Measurements from ENCODE around the gene CLTB.
A peak's percentile ranks its signal among the peaks of the same experiment; 100 is the strongest.

CLTB gene

DNA sequence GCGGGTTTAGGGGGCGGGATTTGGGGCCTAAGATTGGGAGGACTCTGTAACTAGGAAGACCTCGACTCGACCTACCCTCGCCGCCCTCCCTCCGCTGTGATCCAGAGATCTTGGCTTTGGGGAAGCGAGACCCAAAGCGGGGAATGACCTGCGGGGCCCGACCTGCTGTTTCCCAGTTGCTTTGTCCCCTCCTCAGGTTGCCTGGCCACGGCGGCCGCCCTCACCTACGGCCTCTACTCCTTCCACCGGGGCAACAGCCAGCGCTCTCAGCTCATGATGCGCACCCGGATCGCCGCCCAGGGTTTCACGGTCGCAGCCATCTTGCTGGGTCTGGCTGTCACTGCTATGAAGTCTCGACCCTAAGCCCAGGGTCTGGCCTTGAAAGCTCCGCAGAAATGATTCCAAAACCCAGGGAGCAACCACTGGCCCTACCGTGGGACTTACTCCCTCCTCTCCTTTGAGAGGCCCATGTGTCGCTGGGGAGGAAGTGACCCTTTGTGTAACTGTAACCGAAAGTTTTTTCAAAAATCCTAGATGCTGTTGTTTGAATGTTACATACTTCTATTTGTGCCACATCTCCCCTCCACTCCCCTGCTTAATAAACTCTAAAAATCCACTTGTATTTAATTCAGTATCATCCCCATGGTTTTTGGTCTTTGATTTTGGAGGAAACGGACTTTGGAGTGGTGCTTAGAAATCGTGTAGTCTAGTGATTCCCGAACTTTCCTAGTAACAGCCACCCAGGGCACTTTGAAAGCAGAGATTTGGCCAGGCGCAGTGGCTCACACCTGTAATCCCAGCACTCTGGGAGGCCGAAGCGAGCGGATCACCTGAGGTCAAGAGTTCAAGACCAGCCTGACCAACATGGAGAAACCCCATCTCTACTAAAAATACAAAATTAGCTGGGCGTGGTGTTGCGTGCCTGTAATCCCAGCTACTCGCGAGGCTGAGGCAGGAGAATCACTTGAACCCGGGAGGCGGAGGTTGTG lies 26.9 kb downstream of the CLTB start:
- DNase-seq (ENCODE audit: extremely low spot score) = no peak
- ChIA-PET POLR2A (interaction anchor here (1.4 to 3.3 kb wide), 4 partner anchors 23 to 34 kb away, joined by 4 to 22 read pairs (median 6); partner anchors contain the start of genes CLTB and KIAA1191), CTCF (no interaction called here)
- TF ChIP-seq HDGF (IDR thresholded peaks at IDR 0.05; ENCODE audit: borderline replicate concordance) (peak; percentile 36; the same call in 1 of the 2 replicates), BHLHE40 (IDR thresholded peaks at IDR 0.05; ENCODE audit: borderline replicate concordance) (no peak)

DNA sequence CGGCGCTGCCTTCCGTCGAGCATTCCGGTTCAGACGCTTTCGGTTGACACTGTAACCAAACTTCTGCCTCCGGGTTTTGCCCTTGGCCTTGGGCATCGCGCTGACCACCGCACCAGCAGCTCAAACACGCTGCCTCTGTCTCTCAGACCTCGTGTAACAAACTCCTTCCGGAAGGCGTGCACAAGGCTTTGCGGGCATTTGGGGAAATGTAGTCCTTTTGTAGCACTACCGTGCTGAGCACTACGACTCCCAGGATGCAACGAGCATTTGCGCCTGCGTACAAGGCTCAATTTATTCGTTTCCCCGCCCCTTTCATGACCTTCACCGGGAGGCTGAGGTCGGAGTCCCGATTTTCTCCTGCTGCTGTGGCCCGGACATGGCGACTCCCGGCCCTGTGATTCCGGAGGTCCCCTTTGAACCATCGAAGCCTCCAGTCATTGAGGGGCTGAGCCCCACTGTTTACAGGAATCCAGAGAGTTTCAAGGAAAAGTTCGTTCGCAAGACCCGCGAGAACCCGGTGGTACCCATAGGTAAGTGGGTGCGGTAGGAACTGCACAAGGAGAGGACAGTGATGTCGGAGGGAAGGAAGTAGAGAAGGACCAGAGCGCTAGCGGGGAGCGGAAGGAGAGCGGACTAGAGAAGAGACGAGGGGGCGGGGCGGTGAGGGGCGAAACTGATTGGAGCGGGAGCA lies 27.8 kb downstream of the CLTB start, which contains the start of the genes HIGD2A and NOP16:
Gene HIGD2A (plus strand): TSS at position 308 of the 691 bp plus-strand sequence. CDS start 69 bp downstream, at position 377.
Gene NOP16 (minus strand): TSS at position 155 of the 691 bp plus-strand sequence. CDS start 59 bp downstream, at position 96.
- peak; percentile 67 for TF ChIP-seq ELF4 (IDR thresholded peaks at IDR 0.05)
- no peak for TF ChIP-seq ZNF384 (IDR thresholded peaks at IDR 0.05)
- TF ChIP-seq TARDBP (IDR thresholded peaks at IDR 0.05) = no peak
- no peak for TF ChIP-seq FOXM1 (IDR thresholded peaks at IDR 0.05; ENCODE audit: borderline replicate concordance)
- TF ChIP-seq SUZ12 (IDR thresholded peaks at IDR 0.05) = no peak
- TF ChIP-seq L3MBTL2 (conservative IDR thresholded peaks at IDR 0.05) = peak; percentile 98
- no peak for TF ChIP-seq HDGF (IDR thresholded peaks at IDR 0.05; ENCODE audit: borderline replicate concordance)
- TF ChIP-seq ARNT (IDR thresholded peaks at IDR 0.05) = no peak
- peak; percentile 72 for TF ChIP-seq NFRKB (IDR thresholded peaks at IDR 0.05)
- TF ChIP-seq, protein P1, sequence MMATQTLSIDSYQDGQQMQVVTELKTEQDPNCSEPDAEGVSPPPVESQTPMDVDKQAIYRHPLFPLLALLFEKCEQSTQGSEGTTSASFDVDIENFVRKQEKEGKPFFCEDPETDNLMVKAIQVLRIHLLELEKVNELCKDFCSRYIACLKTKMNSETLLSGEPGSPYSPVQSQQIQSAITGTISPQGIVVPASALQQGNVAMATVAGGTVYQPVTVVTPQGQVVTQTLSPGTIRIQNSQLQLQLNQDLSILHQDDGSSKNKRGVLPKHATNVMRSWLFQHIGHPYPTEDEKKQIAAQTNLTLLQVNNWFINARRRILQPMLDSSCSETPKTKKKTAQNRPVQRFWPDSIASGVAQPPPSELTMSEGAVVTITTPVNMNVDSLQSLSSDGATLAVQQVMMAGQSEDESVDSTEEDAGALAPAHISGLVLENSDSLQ (IDR thresholded peaks at IDR 0.05) = peak; percentile 53; the same call in 1 of the 2 replicates
- TF ChIP-seq CTBP1 (IDR thresholded peaks at IDR 0.05; ENCODE audit: borderline replicate concordance) = peak; percentile 98
- TF ChIP-seq BHLHE40 (IDR thresholded peaks at IDR 0.05; ENCODE audit: borderline replicate concordance) = no peak
- ChIA-PET POLR2A (interaction anchor here (0.7 to 3.3 kb wide), 10 partner anchors 11 to 154 kb away, joined by 3 to 22 read pairs (median 4); partner anchors contain the start of genes CLTB, FAF2, KIAA1191 and RNF44), CTCF (no interaction called here)
- peak; percentile 98 for DNase-seq (ENCODE audit: extremely low spot score)

DNA sequence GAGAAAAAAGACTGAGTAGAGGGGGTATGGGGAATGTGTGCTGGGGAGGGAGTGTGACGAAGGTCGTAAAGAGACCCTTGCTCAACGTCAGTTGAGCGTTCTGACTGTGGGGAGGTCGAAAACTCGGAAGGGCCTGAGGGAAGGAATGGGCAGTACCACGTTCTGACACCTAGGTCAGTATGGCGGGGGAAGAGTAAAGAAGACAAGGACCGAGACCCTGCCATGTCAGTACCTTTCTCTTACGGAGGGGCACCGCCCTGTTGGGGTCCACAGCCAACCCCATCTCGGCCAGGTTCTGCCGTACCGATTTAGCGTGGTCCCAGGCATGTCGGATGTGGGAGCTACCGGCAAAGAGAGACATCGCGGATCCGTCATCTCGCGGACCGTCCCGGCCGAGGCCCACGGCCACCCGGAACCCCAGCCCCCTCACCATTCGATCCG lies 28.3 kb downstream of the CLTB start:
- ChIA-PET CTCF (no interaction called here), POLR2A (interaction anchor here (0.7 to 3.3 kb wide), 10 partner anchors 11 to 155 kb away, joined by 3 to 22 read pairs (median 4); partner anchors contain the start of genes CLTB, FAF2, KIAA1191 and RNF44)
- no peak for TF ChIP-seq BHLHE40 (IDR thresholded peaks at IDR 0.05; ENCODE audit: borderline replicate concordance)
- no peak for TF ChIP-seq LEF1 (IDR thresholded peaks at IDR 0.05; ENCODE audit: borderline replicate concordance)
- TF ChIP-seq FOXK2 (IDR thresholded peaks at IDR 0.05) = no peak
- no peak for TF ChIP-seq L3MBTL2 (conservative IDR thresholded peaks at IDR 0.05)
- peak; percentile 41 for DNase-seq (ENCODE audit: extremely low spot score)

DNA sequence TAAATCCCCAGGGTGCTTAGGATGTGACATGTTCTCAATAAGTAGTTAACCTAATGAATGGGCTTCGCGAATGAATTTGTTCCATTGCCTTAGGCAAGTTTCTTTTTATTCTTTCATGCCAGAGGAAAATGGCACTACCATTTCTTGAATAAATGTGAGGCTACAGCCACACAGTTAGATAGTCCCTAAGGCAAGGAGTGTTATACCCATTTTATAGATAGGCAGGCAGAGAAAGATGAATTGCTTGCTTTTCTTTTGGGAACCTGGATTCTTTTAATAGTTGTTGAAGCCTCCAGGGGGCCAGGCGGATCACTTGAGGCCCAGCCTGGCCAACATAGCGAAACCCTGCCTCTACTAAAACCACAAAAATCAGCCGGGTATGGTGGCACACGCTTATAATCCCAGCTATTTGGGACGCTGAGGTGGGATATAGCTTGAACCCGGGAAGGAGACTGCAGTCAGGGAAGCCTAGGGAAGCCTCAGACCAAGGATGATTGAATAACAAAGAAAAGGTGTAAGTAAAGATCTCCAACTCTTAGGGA lies 28.9 kb downstream of the CLTB start:
- POLR2A ChIA-PET = interaction anchor here (1.0 to 3.3 kb wide), 6 partner anchors 10 to 155 kb away, joined by 4 to 22 read pairs (median 4); partner anchors contain the start of genes KIAA1191 and RNF44
- CTCF ChIA-PET = interaction anchor here (0.7 kb wide), 1 partner anchor 541 kb away, joined by 3 read pairs; no protein-coding TSS in a partner anchor
- no peak for TF ChIP-seq FOXK2 (IDR thresholded peaks at IDR 0.05)
- no peak for TF ChIP-seq NFRKB (IDR thresholded peaks at IDR 0.05)
- no peak for TF ChIP-seq ARNT (IDR thresholded peaks at IDR 0.05)
- TF ChIP-seq L3MBTL2 (conservative IDR thresholded peaks at IDR 0.05) = no peak
- TF ChIP-seq, protein P1 (IDR thresholded peaks at IDR 0.05) = no peak
- no peak for DNase-seq (ENCODE audit: extremely low spot score)

DNA sequence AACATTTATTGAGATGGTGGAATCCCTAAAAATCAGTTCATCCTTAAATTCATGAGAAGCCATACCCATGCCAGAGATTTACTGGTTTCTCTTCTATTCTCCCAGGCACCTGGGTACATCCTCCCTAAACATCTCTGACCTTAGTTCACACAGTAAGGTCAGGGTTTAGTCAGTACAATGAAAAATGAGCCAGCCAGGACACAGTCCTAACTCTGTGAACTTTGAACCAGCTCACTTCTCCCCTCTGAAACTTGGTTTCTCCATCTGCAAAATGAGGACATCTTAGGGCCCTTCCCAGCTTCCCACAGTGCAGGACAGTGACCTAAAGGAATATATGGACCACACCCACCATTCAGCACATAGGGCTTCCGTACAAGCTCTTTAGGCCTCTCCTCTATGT lies 29.8 kb downstream of the CLTB start:
- ChIA-PET CTCF (no interaction called here), POLR2A (no interaction called here)
- TF ChIP-seq SUZ12 (IDR thresholded peaks at IDR 0.05) = no peak
- TF ChIP-seq HDGF (IDR thresholded peaks at IDR 0.05; ENCODE audit: borderline replicate concordance) = no peak
- TF ChIP-seq SP1 (IDR thresholded peaks at IDR 0.05) = no peak
- TF ChIP-seq ELF4 (IDR thresholded peaks at IDR 0.05) = no peak
- TF ChIP-seq ZNF384 (IDR thresholded peaks at IDR 0.05) = no peak
- TF ChIP-seq NFRKB (IDR thresholded peaks at IDR 0.05) = no peak
- no peak for TF ChIP-seq FOXA1 (IDR thresholded peaks at IDR 0.05)
- TF ChIP-seq TARDBP (IDR thresholded peaks at IDR 0.05) = no peak
- TF ChIP-seq FOXK2 (IDR thresholded peaks at IDR 0.05) = no peak
- TF ChIP-seq LEF1 (IDR thresholded peaks at IDR 0.05; ENCODE audit: borderline replicate concordance) = no peak
- TF ChIP-seq, protein P1 (IDR thresholded peaks at IDR 0.05) = no peak
- no peak for TF ChIP-seq BHLHE40 (IDR thresholded peaks at IDR 0.05; ENCODE audit: borderline replicate concordance)
- TF ChIP-seq L3MBTL2 (conservative IDR thresholded peaks at IDR 0.05) = no peak
- DNase-seq (ENCODE audit: extremely low spot score) = no peak
